Endodermal cell (in vitro differentiated cells): ENCODE measurements around the gene RBMS1. TPM values are rescaled to one million over a fixed set of nuclear protein-coding genes. Genes with fewer than 3 reads are reported as not detected.

Experiments
- DNase-seq: peaks from one replicate; pipeline ENCODE4 v3.0.0-alpha.2; 2017
- H3K27ac ChIP-seq: 2 replicates; pipeline ENCODE4 v1.5.1; 2013; ENCODE audit warnings: mild to moderate bottlenecking, low read depth, low read length, moderate library complexity
- H3K27me3 ChIP-seq: 2 replicates; pipeline ENCODE4 v1.6.1; 2013; ENCODE audit warnings: mild to moderate bottlenecking, low read length, moderate library complexity; ENCODE audit not compliant: insufficient read depth, control insufficient read depth, poor library complexity, severe bottlenecking
- H3K36me3 ChIP-seq: 2 replicates; pipeline ENCODE4 v1.7.0; 2013; ENCODE audit warnings: mild to moderate bottlenecking, low read length, moderate library complexity; ENCODE audit not compliant: control insufficient read depth, insufficient read depth
- H3K4me1 ChIP-seq: one replicate; pipeline ENCODE4 v1.7.0; 2013; ENCODE audit warnings: low read length; ENCODE audit not compliant: control insufficient read depth, insufficient read depth
- H3K4me3 ChIP-seq: 2 replicates; pipeline ENCODE4 v1.5.1; 2013; ENCODE audit warnings: mild to moderate bottlenecking, low read length, moderate library complexity
- H3K9ac ChIP-seq: 2 replicates; pipeline ENCODE4 v1.6.1; 2013; ENCODE audit warnings: mild to moderate bottlenecking, low read length, moderate library complexity; ENCODE audit not compliant: poor library complexity, severe bottlenecking; ENCODE audit errors: extremely low read depth
- H3K9me3 ChIP-seq: 2 replicates; pipeline ENCODE4 v1.6.1; 2013; ENCODE audit warnings: mild to moderate bottlenecking, low read length, moderate library complexity; ENCODE audit not compliant: control insufficient read depth
- H3K27ac Mint-ChIP-seq: 2 replicates; pipeline ENCODE4 v1.8.0; 2020; ENCODE audit warnings: mixed read lengths
- H3K27me3 Mint-ChIP-seq: 2 replicates; pipeline ENCODE4 v1.8.0; 2021; ENCODE audit warnings: mild to moderate bottlenecking, mixed read lengths; ENCODE audit not compliant: insufficient read depth
- H3K36me3 Mint-ChIP-seq: 2 replicates; pipeline ENCODE4 v1.8.0; 2020; ENCODE audit warnings: low read depth, mixed read lengths
- H3K4me1 Mint-ChIP-seq: 2 replicates; pipeline ENCODE4 v1.8.0; 2020; ENCODE audit warnings: mixed read lengths
- H3K4me3 Mint-ChIP-seq: 2 replicates; pipeline ENCODE4 v1.8.0; 2020; ENCODE audit warnings: mild to moderate bottlenecking, moderate library complexity, mixed read lengths
- H3K9me3 Mint-ChIP-seq: 2 replicates; pipeline ENCODE4 v1.8.0; 2020; ENCODE audit warnings: mild to moderate bottlenecking, mixed read lengths
- CTCF ChIP-seq: fragments of 200-600 bp; sonication (generic); conservative IDR thresholded peaks from 2 replicates; pipeline ENCODE4 v1.5.0; 2021; ENCODE audit warnings: antibody characterized with exemption, mild to moderate bottlenecking
- WGBS, 2 experiments: methylation state at CpG; one replicate each; pipeline versions ENCODE4 v1.1.5 to v1.1.7; 2013; ENCODE audit warnings: missing lambda C conversion rate in 2 of 2, mixed read lengths in 1 of 2; ENCODE audit not compliant: insufficient coverage in 1 of 2, insufficient read length in 1 of 2; 5-methylcytosine and 5-hydroxymethylcytosine counted together
- total RNA-seq, 2 donors: library from RNA; stranded (reverse); fragmentation: NEBNext Ultra II Directional in 1 of 2; extraction: Animal tissue kit (Norgen Biotek cat#: 25700) in 1 of 2; gene quantifications; 2 replicates in 1 of 2; 3 replicates in 1 of 2; pipeline ENCODE4 v1.2.1, GENCODE V29; 2021

The RBMS1 gene
- total RNA-seq, 2 donors from 2014 or later, result 90.7 to 124 TPM

GRCh38 chr2:160515120-160515519 lies 21.5 kb upstream of the RBMS1 start:
- 76 to 82% methylated on average over 1 of the region's 1 CpG for WGBS, 2 experiments
- H3K27me3 ChIP-seq, result no peaks in the 10 kb centered on the region
- H3K9me3 ChIP-seq, result no peaks in the 10 kb centered on the region
- no peak overlapping the region for H3K4me3 Mint-ChIP-seq
- H3K36me3 ChIP-seq, result no peaks in the 10 kb centered on the region
- H3K4me1 Mint-ChIP-seq, result peaks cover 28% of the 10 kb centered on the region
- H3K4me1 ChIP-seq, result no peaks in the 10 kb centered on the region
- H3K4me3 ChIP-seq, result no peak overlapping the region
- H3K27ac Mint-ChIP-seq, result peak overlapping the region; percentile 3
- no peaks in the 10 kb centered on the region for H3K36me3 Mint-ChIP-seq
- no peaks in the 10 kb centered on the region for H3K9me3 Mint-ChIP-seq
- DNase-seq, result peak; percentile 66
- H3K27me3 Mint-ChIP-seq, result no peaks in the 10 kb centered on the region
- H3K9ac ChIP-seq, result no peak overlapping the region
- H3K27ac ChIP-seq, result no peak overlapping the region
- TF ChIP-seq CTCF, result no peak

- Histone ChIP-seq H3K4me3 (no peak overlapping the region), H3K9me3 (no peaks in the 10 kb centered on the region), H3K36me3 (no peaks in the 10 kb centered on the region), H3K27me3 (no peaks in the 10 kb centered on the region), H3K4me1 (no peaks in the 10 kb centered on the region), H3K27ac (no peak overlapping the region), H3K9ac (no peak overlapping the region)
- no peaks in the 10 kb centered on the region for H3K27me3 Mint-ChIP-seq
- no peak overlapping the region for H3K27ac Mint-ChIP-seq
- no peaks in the 10 kb centered on the region for H3K36me3 Mint-ChIP-seq
- no peaks in the 10 kb centered on the region for H3K9me3 Mint-ChIP-seq
- peaks cover 28% of the 10 kb centered on the region for H3K4me1 Mint-ChIP-seq
- no peak for TF ChIP-seq CTCF
- 92 to 94% methylated on average over 4 of the region's 4 CpGs for WGBS, 2 experiments
- no peak for DNase-seq
- H3K4me3 Mint-ChIP-seq, result no peak overlapping the region
Measured at GRCh38 chr2:160513120-160513519, 19.5 kb upstream of the RBMS1 start.

GRCh38 chr2:160512491-160512890 lies 18.9 kb upstream of the RBMS1 start:
- Histone ChIP-seq H3K36me3 (no peaks in the 10 kb centered on the region), H3K9ac (no peak overlapping the region), H3K4me1 (no peaks in the 10 kb centered on the region), H3K27ac (no peak overlapping the region), H3K4me3 (no peak overlapping the region), H3K27me3 (no peaks in the 10 kb centered on the region), H3K9me3 (no peaks in the 10 kb centered on the region)
- H3K27ac Mint-ChIP-seq, result no peak overlapping the region
- no peaks in the 10 kb centered on the region for H3K9me3 Mint-ChIP-seq
- no peak for DNase-seq
- H3K27me3 Mint-ChIP-seq, result no peaks in the 10 kb centered on the region
- H3K36me3 Mint-ChIP-seq, result no peaks in the 10 kb centered on the region
- H3K4me3 Mint-ChIP-seq, result no peak overlapping the region
- no peak for TF ChIP-seq CTCF
- 73% methylated on average over 4 of the region's 4 CpGs; no CpG with 5 or more reads in 1 of the 2 experiments for WGBS, 2 experiments
- H3K4me1 Mint-ChIP-seq, result peaks cover 28% of the 10 kb centered on the region
